Measurements from ENCODE around the gene DAGLB.

- no peak for TF ChIP-seq CTCF (IDR thresholded peaks at IDR 0.05)
- TF ChIP-seq POLR2A (IDR thresholded peaks at IDR 0.05) = no peak
Measured at GRCh38 chr7:6442114-6442513, 5.6 kb downstream of the DAGLB start.

Data from right lobe of liver (tissue), 4 donors.